C4-2B (cell line): ENCODE results near the gene MCRS1.
"Not testable (repeated sequence)": the region's sequence is repeated elsewhere in the genome, so short reads cannot be mapped to it uniquely, and the experiment has no call there.

Experiments used
- H3K27ac ChIP-seq: fragments of 450-650 bp; 2 replicates; pipeline ENCODE4 v1.5.1; 2017
- CTCF ChIP-seq: fragments of 450-650 bp; conservative IDR thresholded peaks from 2 replicates; pipeline ENCODE4 v1.5.1; 2017; ENCODE audit warnings: mild to moderate bottlenecking
- ZFX ChIP-seq: fragments of 450-650 bp; IDR thresholded peaks from 2 replicates; pipeline ENCODE4 v1.6.1; 2017

Gene MCRS1

GRCh38 chr12:49567611-49568441 is at the start of gene MCRS1:
Gene MCRS1, minus strand, starts transcription at chr12:49568142. Its CDS starts 1,411 bp downstream, at chr12:49566731.
- TF ChIP-seq CTCF (no peak), ZFX (peak; percentile 59; the same call in 1 of the 2 replicates)
- H3K27ac ChIP-seq: peak within 1 kb of the TSS; percentile 87

GRCh38 chr12:49616533-49617219 is 48.7 kb upstream of the MCRS1 start:
- TF ChIP-seq CTCF (no peak), ZFX (no peak)
- H3K27ac ChIP-seq: no peak overlapping the region

GRCh38 chr12:49615725-49616124 is 47.8 kb upstream of the MCRS1 start:
- TF ChIP-seq ZFX (no peak), CTCF (no peak)
- no peak overlapping the region for H3K27ac ChIP-seq

GRCh38 chr12:49612210-49612609 is 44.3 kb upstream of the MCRS1 start:
- no peak for TF ChIP-seq ZFX
- TF ChIP-seq CTCF: no peak
- no peak overlapping the region for H3K27ac ChIP-seq

GRCh38 chr12:49610785-49611184 is 42.8 kb upstream of the MCRS1 start:
- H3K27ac ChIP-seq: not testable (repeated sequence)

- TF ChIP-seq CTCF: peak; percentile 56
- TF ChIP-seq ZFX: no peak
- no peak overlapping the region for H3K27ac ChIP-seq
Observed at GRCh38 chr12:49609875-49610154, 41.9 kb upstream of the MCRS1 start.

- no peak overlapping the region for H3K27ac ChIP-seq
- TF ChIP-seq CTCF (no peak), ZFX (no peak)
Observed at GRCh38 chr12:49609059-49609874, 41.3 kb upstream of the MCRS1 start.

GRCh38 chr12:49605539-49605938 is 37.6 kb upstream of the MCRS1 start, which contains the start of gene FAM186B:
Gene FAM186B, minus strand, starts transcription at chr12:49605639. Its CDS starts 162 bp downstream, at chr12:49605477.
- not testable (repeated sequence) for H3K27ac ChIP-seq
